HG03520 (cell line): ENCODE results near the gene SLC35F4.

Experiments used
- ATAC-seq: cut with Tn5 transposase; IDR thresholded peaks from one replicate; pipeline ENCODE4 v1.9.1; 2021; ENCODE audit warnings: mild to moderate bottlenecking, moderate library complexity; ENCODE audit not compliant: unreplicated experiment

The SLC35F4 gene

GRCh38 chr14:57848786-57849185, 17.1 kb downstream of the SLC35F4 start:
- no peak for ATAC-seq

- no peak for ATAC-seq
Observed at GRCh38 chr14:57848353-57848752, 17.5 kb downstream of the SLC35F4 start.

- no peak for ATAC-seq
Observed at GRCh38 chr14:57847706-57848105, 18.2 kb downstream of the SLC35F4 start.

GRCh38 chr14:57847096-57847495, 18.8 kb downstream of the SLC35F4 start:
- no peak for ATAC-seq

- no peak for ATAC-seq
Observed at GRCh38 chr14:57846596-57846995, 19.3 kb downstream of the SLC35F4 start.

- ATAC-seq, result no peak
Observed at GRCh38 chr14:57845802-57846531, 19.9 kb downstream of the SLC35F4 start.

GRCh38 chr14:57845316-57845715, 20.6 kb downstream of the SLC35F4 start:
- no peak for ATAC-seq

- ATAC-seq, result no peak
Observed at GRCh38 chr14:57837267-57837666, 28.6 kb downstream of the SLC35F4 start.

GRCh38 chr14:57835766-57836165, 30.1 kb downstream of the SLC35F4 start:
- no peak for ATAC-seq

GRCh38 chr14:57834961-57835360, 30.9 kb downstream of the SLC35F4 start:
- no peak for ATAC-seq

- ATAC-seq, result no peak
Observed at GRCh38 chr14:57834001-57834598, 31.8 kb downstream of the SLC35F4 start.

GRCh38 chr14:57833323-57833722, 32.6 kb downstream of the SLC35F4 start:
- no peak for ATAC-seq

GRCh38 chr14:57831981-57832380, 33.9 kb downstream of the SLC35F4 start:
- no peak for ATAC-seq

GRCh38 chr14:57828713-57829112, 37.2 kb downstream of the SLC35F4 start:
- no peak for ATAC-seq

- ATAC-seq, result no peak
Observed at GRCh38 chr14:57823015-57823660, 42.8 kb downstream of the SLC35F4 start.

GRCh38 chr14:57822081-57822480, 43.8 kb downstream of the SLC35F4 start:
- ATAC-seq, result no peak

- ATAC-seq, result no peak
Observed at GRCh38 chr14:57820581-57820980, 45.3 kb downstream of the SLC35F4 start.

GRCh38 chr14:57818511-57818910, 47.4 kb downstream of the SLC35F4 start:
- ATAC-seq, result no peak

- peak; percentile 71 for ATAC-seq
Observed at GRCh38 chr14:57816568-57817284, 49.2 kb downstream of the SLC35F4 start.

GRCh38 chr14:57814726-57815125, 51.2 kb downstream of the SLC35F4 start:
- ATAC-seq, result no peak

- no peak for ATAC-seq
Observed at GRCh38 chr14:57812741-57813140, 53.2 kb downstream of the SLC35F4 start.
